ENCODE data around the gene CD9. TPM values are rescaled to one million over a fixed set of nuclear protein-coding genes. Genes with fewer than 3 reads are reported as not detected.
"Not testable (repeated sequence)": the region's sequence is repeated elsewhere in the genome, so short reads cannot be mapped to it uniquely, and the experiment has no call there.

Gene CD9
- total and polyA plus RNA-seq, 2 of the 8 experiments (the other 6 are each of a cell fraction or from before 2014, with no cell fraction given): 168 to 319 TPM

DNA sequence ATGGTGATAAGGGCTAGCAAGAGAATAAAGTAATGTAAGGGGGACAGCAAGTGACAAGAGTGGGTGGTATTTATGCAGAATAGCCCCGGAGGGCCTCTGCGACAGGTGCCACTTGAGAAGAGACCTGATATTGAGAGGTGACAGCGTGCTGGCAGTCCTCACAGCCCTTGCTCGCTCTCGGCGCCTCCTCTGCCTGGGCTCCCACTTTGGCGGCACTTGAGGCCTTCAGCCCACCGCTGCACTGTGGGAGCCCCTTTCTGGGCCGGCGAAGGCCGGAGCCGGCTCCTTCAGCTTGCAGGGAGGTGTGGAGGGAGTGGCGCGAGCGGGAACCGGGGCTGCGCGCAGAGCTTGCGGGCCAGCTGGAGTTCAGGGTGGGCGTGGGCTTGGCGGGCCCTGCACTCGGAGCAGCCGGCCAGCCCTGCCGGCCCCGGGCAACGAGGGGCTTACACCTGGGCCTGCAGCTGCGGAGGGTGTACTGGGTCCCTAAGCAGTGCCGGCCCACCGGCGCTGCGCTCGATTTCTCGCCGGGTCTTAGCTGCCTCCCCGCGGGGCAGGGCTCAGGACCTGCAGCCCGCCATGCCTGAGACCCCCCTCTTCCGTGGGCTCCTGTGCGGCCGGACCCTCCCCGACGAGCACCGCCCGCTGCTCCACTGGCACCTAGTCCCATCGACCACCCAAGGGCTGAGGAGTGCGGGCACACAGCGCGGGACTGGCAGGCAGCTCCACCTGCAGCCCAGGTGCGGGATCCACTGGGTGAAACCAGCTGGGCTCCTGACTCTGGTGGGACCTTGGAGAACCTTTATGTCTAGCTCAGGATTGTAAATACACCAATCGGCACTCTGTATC, 40.8 kb upstream of the CD9 start:
- not testable (repeated sequence) for H2BK20ac ChIP-seq (ENCODE audit: low read length); H3K27me3 ChIP-seq (replicated peaks in 1 of 4; ENCODE audit: control insufficient read depth in 3 of 4, extremely low read depth in 1 of 4, insufficient read depth in 3 of 4, low read length in 3 of 4); H3K36me3 ChIP-seq (ENCODE audit: control insufficient read depth in 2 of 4, insufficient read depth in 4 of 4, low read length in 3 of 4); H3K23ac ChIP-seq (ENCODE audit: insufficient read length); H4K8ac ChIP-seq (ENCODE audit: extremely low read depth, insufficient read depth, low read length); H3K9ac ChIP-seq (replicated peaks in 1 of 4; ENCODE audit: extremely low read depth in 1 of 4, low read depth in 3 of 4, low read length in 3 of 4); H3K4me3 ChIP-seq (ENCODE audit: extremely low read depth in 1 of 4, insufficient read depth in 2 of 4, low read depth in 3 of 4, low read length in 4 of 4); H3K4ac ChIP-seq (replicated peaks; ENCODE audit: insufficient read length, low read depth, low read length); H3K23me2 ChIP-seq (ENCODE audit: low read depth, low read length); H3K4me2 ChIP-seq (ENCODE audit: insufficient read depth in 1 of 2, low read depth in 2 of 2, low read length in 2 of 2); H2BK12ac ChIP-seq (ENCODE audit: low read depth, low read length); H4K91ac ChIP-seq (replicated peaks; ENCODE audit: insufficient read length, low read length); H2BK5ac ChIP-seq (ENCODE audit: low read depth, low read length); H2AK5ac ChIP-seq (ENCODE audit: low read depth, low read length); H4K20me1 ChIP-seq (replicated peaks in 1 of 2; ENCODE audit: control insufficient read depth in 1 of 2, insufficient read depth in 2 of 2, low read length in 2 of 2); H2BK120ac ChIP-seq (replicated peaks; ENCODE audit: low read depth, low read length); H3K4me1 ChIP-seq (replicated peaks in 1 of 4; ENCODE audit: control insufficient read depth in 3 of 4, insufficient read depth in 4 of 4, low read length in 3 of 4); DNase-seq (ENCODE audit: low read depth in 1 of 2, low spot score in 2 of 2); H2AFZ ChIP-seq (ENCODE audit: low read length); H3K18ac ChIP-seq (ENCODE audit: extremely low read depth, low read length); H3K79me2 ChIP-seq (ENCODE audit: control insufficient read depth in 1 of 2, insufficient read depth in 2 of 2, low read length in 2 of 2); H4K5ac ChIP-seq (ENCODE audit: insufficient read length, low read depth, low read length); H2BK15ac ChIP-seq (ENCODE audit: low read length); H3K14ac ChIP-seq (ENCODE audit: insufficient read length); H3K27ac ChIP-seq (ENCODE audit: low read depth, low read length); H3K56ac ChIP-seq (replicated peaks; ENCODE audit: insufficient read length, low read depth, low read length); FAIRE-seq; H3K79me1 ChIP-seq (ENCODE audit: low read depth, low read length); H3K9me3 ChIP-seq (ENCODE audit: insufficient read depth in 2 of 2, low read depth in 1 of 2, low read length in 1 of 2)
- POLR2A ChIA-PET (ENCODE audit: partially characterized antibody): interaction anchor here (1.1 to 1.5 kb wide), 3 partner anchors 27 to 115 kb away, joined by 3 read pairs; no protein-coding TSS in a partner anchor
- WGBS, 2 experiments (ENCODE audit: extremely low coverage in 1 of 2, insufficient coverage in 1 of 2, insufficient read length in 1 of 2, insufficient replicate concordance in 2 of 2, low coverage in 1 of 2, low lambda C conversion rate in 2 of 2, missing lambda C conversion rate in 1 of 2): 94% methylated on average over 32 of the region's 50 CpGs; no CpG with 5 or more reads in 1 of the 2 experiments
- CTCF ChIA-PET (ENCODE audit: partially characterized antibody): interaction anchor here (0.6 to 2.2 kb wide), 10 partner anchors 14 to 128 kb away, joined by 3 to 6 read pairs (median 3); no protein-coding TSS in a partner anchor

All from H1 (cell line).